Activated T-helper 2 cell treated with anti-CD3 and anti-CD28 coated beads, Interferon-gamma antibody, Interleukin-2, Interleukin-4, amounts not matched to agents 10 μg/mL and 5 μg/mL and 100 μg/mL, durations not matched to agents 14 hours and 24 hours and 36 hours (primary cell): ENCODE data around the gene EPHA6. TPM values are rescaled to one million over a fixed set of nuclear protein-coding genes. Genes with fewer than 3 reads are reported as not detected.
"Not testable (repeated sequence)": the region's sequence is repeated elsewhere in the genome, so short reads cannot be mapped to it uniquely, and the experiment has no call there.

ENCODE experiments used
- DNase-seq: peaks from one replicate; pipeline ENCODE4 v3.0.0; 2021; ENCODE audit warnings: low spot score
- H3K27ac Mint-ChIP-seq: one replicate; pipeline ENCODE4 v1.8.0; 2021; ENCODE audit warnings: mixed read lengths
- H3K27me3 Mint-ChIP-seq: one replicate; pipeline ENCODE4 v1.8.0; 2021; ENCODE audit warnings: low read depth, mixed read lengths
- H3K36me3 Mint-ChIP-seq: one replicate; pipeline ENCODE4 v1.8.0; 2021; ENCODE audit warnings: low read depth, mixed read lengths
- H3K4me1 Mint-ChIP-seq: one replicate; pipeline ENCODE4 v1.8.0; 2021; ENCODE audit warnings: low read depth, mixed read lengths
- H3K4me3 Mint-ChIP-seq: one replicate; pipeline ENCODE4 v1.8.0; 2021; ENCODE audit warnings: low read depth, mild to moderate bottlenecking, moderate library complexity, mixed read lengths
- H3K9me3 Mint-ChIP-seq: one replicate; pipeline ENCODE4 v1.8.0; 2021; ENCODE audit warnings: mixed read lengths
- intact Hi-C: fragments of 100-400 bp; cut with micrococcal nuclease; formaldehyde crosslinking; loops from one replicate; pipeline ENCODE4 v1.15.1; 2023
- total RNA-seq: library from RNA; stranded (reverse); gene quantifications from 2 replicates; pipeline ENCODE4 v1.2.3, GENCODE V29; 2022

Gene EPHA6
- total RNA-seq, 1 donor from 2014 or later = not detected

DNA sequence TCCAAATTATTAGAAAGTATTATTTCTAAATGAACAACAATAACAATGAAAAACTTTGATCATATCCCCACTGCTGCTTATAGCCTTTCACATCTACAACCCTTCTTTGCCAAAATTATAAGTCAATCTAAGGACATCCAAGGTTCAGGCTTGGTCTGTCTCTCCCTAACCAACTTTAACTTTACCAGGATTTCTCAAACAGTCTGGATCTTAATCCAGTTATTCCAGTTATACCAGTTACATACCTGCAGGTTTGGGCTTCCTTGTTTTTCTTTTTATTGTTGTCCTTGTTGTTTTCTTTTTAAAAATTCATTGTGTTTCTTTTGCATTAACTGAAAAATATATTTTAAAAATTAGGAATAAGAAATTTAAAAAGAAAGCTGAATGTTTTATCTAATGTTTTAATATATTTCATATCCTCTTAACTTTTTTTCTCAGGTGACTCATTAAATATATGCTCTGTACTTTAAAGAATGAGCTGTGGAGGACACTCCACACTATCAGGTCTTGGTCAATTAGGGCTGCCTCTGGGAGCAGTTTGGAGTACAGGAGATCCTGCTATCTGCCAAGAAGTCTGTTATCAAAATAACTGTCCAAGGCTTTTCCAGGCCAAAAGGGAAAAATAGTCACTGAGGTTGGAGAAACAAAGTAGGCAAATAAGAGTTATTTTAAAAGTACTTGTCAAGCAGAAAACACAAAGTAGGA lies 421.4 kb downstream of the EPHA6 start:
- H3K4me3 Mint-ChIP-seq = no peak overlapping the region
- DNase-seq = no peak
- intact Hi-C loops = no loop called here
- no peak overlapping the region for H3K27ac Mint-ChIP-seq
- H3K27me3 Mint-ChIP-seq = no peaks in the 10 kb centered on the region
- H3K36me3 Mint-ChIP-seq = no peaks in the 10 kb centered on the region
- no peaks in the 10 kb centered on the region for H3K4me1 Mint-ChIP-seq
- H3K9me3 Mint-ChIP-seq = no peaks in the 10 kb centered on the region

- H3K4me1 Mint-ChIP-seq = no peaks in the 10 kb centered on the region
- no peak overlapping the region for H3K4me3 Mint-ChIP-seq
- no peak overlapping the region for H3K27ac Mint-ChIP-seq
- no peak for DNase-seq
- intact Hi-C loops = no loop called here
- H3K9me3 Mint-ChIP-seq = no peaks in the 10 kb centered on the region
- H3K27me3 Mint-ChIP-seq = no peaks in the 10 kb centered on the region
- no peaks in the 10 kb centered on the region for H3K36me3 Mint-ChIP-seq
Measured at GRCh38 chr3:97241417-97241816, 427.0 kb downstream of the EPHA6 start.

DNA sequence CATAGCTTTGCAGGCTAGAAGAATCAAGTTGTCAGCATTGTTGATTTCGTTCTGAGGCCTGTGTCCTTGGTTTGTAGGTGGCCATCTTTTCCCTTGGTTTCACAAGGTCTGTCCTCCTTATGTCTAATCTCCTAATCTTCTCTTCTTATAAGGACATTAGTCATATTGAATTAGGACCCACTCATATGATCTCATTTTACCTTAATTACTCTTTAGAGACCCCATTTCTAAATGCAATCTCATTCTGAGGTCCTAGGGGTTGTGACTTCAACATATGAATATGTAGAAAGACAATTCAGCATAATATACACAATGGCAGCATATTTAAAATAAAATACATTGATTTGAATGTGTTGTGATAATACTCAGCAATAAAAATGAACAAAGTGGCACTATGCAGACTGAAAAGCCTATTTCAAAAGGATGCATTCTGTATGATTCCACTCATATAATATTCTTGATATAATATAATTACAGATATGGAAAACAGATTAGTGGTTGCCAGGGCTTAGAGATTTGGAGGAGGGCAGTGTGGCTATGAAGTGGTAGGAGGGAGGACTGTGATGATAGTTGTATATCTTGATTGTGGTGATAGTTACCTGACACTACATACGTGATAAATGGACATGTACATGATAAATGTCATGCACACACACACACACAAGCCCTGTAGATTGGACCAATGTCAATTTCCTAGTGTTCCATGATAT lies 431.0 kb downstream of the EPHA6 start:
- no peak overlapping the region for H3K4me3 Mint-ChIP-seq
- DNase-seq = no peak
- no peaks in the 10 kb centered on the region for H3K36me3 Mint-ChIP-seq
- no peaks in the 10 kb centered on the region for H3K27me3 Mint-ChIP-seq
- no peak overlapping the region for H3K27ac Mint-ChIP-seq
- H3K9me3 Mint-ChIP-seq = no peaks in the 10 kb centered on the region
- intact Hi-C loops = no loop called here
- H3K4me1 Mint-ChIP-seq = no peaks in the 10 kb centered on the region

- Mint-ChIP-seq H3K36me3 (no peaks in the 10 kb centered on the region), H3K4me3 (no peak overlapping the region), H3K4me1 (no peaks in the 10 kb centered on the region), H3K27me3 (no peaks in the 10 kb centered on the region), H3K27ac (no peak overlapping the region), H3K9me3 (no peaks in the 10 kb centered on the region)
- DNase-seq = no peak
- intact Hi-C loops = no loop called here
Measured at GRCh38 chr3:97256060-97256459, 441.7 kb downstream of the EPHA6 start.

DNA sequence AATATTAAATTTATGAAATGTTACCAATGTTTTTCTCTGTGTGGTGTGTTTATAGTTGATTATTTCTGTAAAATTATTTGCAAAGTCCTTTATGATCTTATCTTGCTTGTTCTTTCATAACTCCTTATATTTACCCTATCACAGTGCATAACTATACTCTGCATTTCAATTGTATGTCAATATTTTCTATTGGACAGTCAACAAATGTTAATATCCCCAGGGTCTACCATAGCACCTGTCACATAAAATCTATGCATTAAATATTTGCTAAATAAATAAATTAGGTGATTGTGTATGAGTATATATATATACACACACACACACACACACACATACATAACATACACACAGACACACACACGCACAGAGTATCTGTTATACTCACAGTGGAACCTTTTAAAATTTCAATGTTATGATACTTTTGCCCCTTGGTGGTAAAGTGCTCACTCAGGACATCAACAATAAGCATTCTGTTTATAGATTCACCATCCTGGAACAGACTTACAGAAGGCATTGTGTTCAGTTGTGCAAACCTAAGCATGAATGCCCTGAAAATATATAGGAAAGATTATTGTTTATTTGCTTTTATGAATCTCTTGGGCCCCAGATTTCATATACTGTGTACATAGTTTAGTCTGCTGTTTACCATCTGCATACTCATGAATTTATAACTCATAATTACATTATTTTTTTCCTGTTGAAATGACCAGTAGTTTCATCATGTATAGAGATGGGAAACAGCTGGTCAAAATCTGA lies 443.7 kb downstream of the EPHA6 start:
- intact Hi-C loops = no loop called here
- H3K27me3 Mint-ChIP-seq = no peaks in the 10 kb centered on the region
- H3K4me3 Mint-ChIP-seq = no peak overlapping the region
- no peaks in the 10 kb centered on the region for H3K9me3 Mint-ChIP-seq
- DNase-seq = no peak
- no peaks in the 10 kb centered on the region for H3K36me3 Mint-ChIP-seq
- H3K27ac Mint-ChIP-seq = no peak overlapping the region
- no peaks in the 10 kb centered on the region for H3K4me1 Mint-ChIP-seq

DNA sequence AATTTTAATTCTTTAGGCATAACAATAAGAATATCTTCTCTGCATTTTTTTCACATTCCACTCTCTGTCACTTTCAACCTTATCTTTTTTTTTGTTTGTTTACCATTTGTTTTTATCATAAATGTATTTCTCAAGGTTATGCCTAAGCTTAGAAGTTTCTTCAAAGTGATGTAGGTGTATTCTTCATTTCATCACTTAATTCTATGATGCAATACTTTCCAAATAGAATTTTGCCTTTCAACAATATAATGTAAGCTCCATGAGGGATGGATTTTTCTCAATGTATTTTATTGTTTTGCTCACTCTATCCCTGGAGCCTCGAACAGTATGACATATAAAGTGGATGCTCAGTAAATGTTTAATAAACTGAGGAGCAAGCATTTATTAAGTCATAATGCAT lies 444.9 kb downstream of the EPHA6 start:
- intact Hi-C loops = no loop called here
- Mint-ChIP-seq H3K4me1 (no peaks in the 10 kb centered on the region), H3K4me3 (no peak overlapping the region), H3K27me3 (no peaks in the 10 kb centered on the region), H3K27ac (no peak overlapping the region), H3K36me3 (no peaks in the 10 kb centered on the region), H3K9me3 (no peaks in the 10 kb centered on the region)
- no peak for DNase-seq

DNA sequence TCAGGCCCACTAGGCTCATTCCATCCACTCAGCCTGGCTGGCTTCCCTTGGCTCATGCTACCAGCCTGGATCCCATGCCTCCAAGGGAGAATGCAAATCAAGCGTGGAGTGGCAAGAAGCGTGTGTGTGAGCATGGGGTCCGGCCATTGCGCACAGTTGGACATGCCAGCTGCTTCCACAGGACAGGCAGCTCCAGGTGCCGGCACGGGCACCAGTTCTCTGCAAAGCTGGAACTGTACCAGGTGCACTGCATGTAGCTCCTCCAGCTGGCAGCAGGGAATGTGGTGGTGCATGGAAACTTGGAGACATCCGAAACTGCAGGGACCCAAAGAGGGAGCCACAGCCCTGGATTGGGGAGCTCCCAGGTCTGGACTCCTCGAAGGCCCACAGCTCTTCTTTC lies 449.8 kb downstream of the EPHA6 start:
- Mint-ChIP-seq H3K4me3 (no peak overlapping the region), H3K4me1 (no peaks in the 10 kb centered on the region), H3K36me3 (no peaks in the 10 kb centered on the region), H3K9me3 (no peaks in the 10 kb centered on the region), H3K27me3 (no peaks in the 10 kb centered on the region), H3K27ac (no peak overlapping the region)
- intact Hi-C loops = no loop called here
- no peak for DNase-seq

GRCh38 chr3:97265237-97266005 lies 451.0 kb downstream of the EPHA6 start:
- H3K27me3 Mint-ChIP-seq = no peaks in the 10 kb centered on the region
- no peaks in the 10 kb centered on the region for H3K9me3 Mint-ChIP-seq
- H3K4me3 Mint-ChIP-seq = no peak overlapping the region
- H3K36me3 Mint-ChIP-seq = no peaks in the 10 kb centered on the region
- no peak overlapping the region for H3K27ac Mint-ChIP-seq
- no peak for DNase-seq
- no peaks in the 10 kb centered on the region for H3K4me1 Mint-ChIP-seq
- intact Hi-C loops = no loop called here

DNA sequence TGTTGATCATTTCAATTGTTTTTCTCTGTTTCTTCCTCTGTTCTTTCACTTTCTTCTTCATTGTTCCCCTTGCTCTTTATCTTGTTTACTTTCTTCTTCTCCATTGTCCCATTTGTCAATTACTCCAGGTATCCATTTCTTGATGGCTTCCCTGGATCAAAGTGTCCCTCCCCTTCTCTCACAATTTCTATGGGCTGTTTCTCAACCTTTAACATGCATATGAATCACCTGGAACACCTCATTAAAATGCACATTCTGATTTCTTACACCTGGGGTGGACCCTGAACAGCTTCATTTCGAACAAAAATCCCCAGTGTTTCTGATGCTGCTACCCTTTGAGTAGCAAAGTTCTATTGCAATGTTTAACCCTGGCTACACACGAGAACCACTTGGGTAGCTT lies 454.8 kb downstream of the EPHA6 start:
- Mint-ChIP-seq H3K4me3 (no peak overlapping the region), H3K9me3 (peaks cover 4% of the 10 kb centered on the region), H3K27me3 (no peaks in the 10 kb centered on the region), H3K27ac (no peak overlapping the region), H3K4me1 (no peaks in the 10 kb centered on the region), H3K36me3 (no peaks in the 10 kb centered on the region)
- intact Hi-C loops = no loop called here
- no peak for DNase-seq

GRCh38 chr3:97276879-97277550 lies 462.6 kb downstream of the EPHA6 start:
- H3K27me3 Mint-ChIP-seq, H3K27ac Mint-ChIP-seq, H3K9me3 Mint-ChIP-seq, DNase-seq, H3K4me1 Mint-ChIP-seq, intact Hi-C loops, H3K36me3 Mint-ChIP-seq, H3K4me3 Mint-ChIP-seq: not testable (repeated sequence)

GRCh38 chr3:97277708-97278107 lies 463.3 kb downstream of the EPHA6 start:
- DNase-seq = no peak
- Mint-ChIP-seq H3K4me1 (no peaks in the 10 kb centered on the region), H3K27me3 (no peaks in the 10 kb centered on the region), H3K36me3 (no peaks in the 10 kb centered on the region), H3K27ac (no peak overlapping the region), H3K9me3 (peaks cover 4% of the 10 kb centered on the region), H3K4me3 (no peak overlapping the region)
- intact Hi-C loops = no loop called here

- no peak for DNase-seq
- no peaks in the 10 kb centered on the region for H3K27me3 Mint-ChIP-seq
- H3K9me3 Mint-ChIP-seq = peaks cover 4% of the 10 kb centered on the region
- no peaks in the 10 kb centered on the region for H3K36me3 Mint-ChIP-seq
- intact Hi-C loops = no loop called here
- no peaks in the 10 kb centered on the region for H3K4me1 Mint-ChIP-seq
- H3K27ac Mint-ChIP-seq = no peak overlapping the region
- no peak overlapping the region for H3K4me3 Mint-ChIP-seq
Measured at GRCh38 chr3:97278506-97278905, 464.1 kb downstream of the EPHA6 start.
